Measurements from ENCODE around the gene F10.
"Not testable (repeated sequence)": the region's sequence is repeated elsewhere in the genome, so short reads cannot be mapped to it uniquely, and the experiment has no call there.

Gene F10

GRCh38 chr13:113086991-113087922 is 35.3 kb upstream of the F10 start:
- no peak for DNase-seq

GRCh38 chr13:113087923-113088690 is 34.5 kb upstream of the F10 start:
- no peak for DNase-seq

- DNase-seq, result no peak
These were observed 33.9 kb upstream of the F10 start for GRCh38 chr13:113088691-113089020.

- DNase-seq, result no peak
These were observed 32.7 kb upstream of the F10 start for GRCh38 chr13:113089693-113090414.

- no peak for DNase-seq
These were observed 32.2 kb upstream of the F10 start for GRCh38 chr13:113090415-113090770.

- no peak for DNase-seq
These were observed 31.8 kb upstream of the F10 start for GRCh38 chr13:113090806-113091205.

- no peak for DNase-seq
These were observed 31.3 kb upstream of the F10 start for GRCh38 chr13:113091211-113091771.

GRCh38 chr13:113091891-113092775 is 30.5 kb upstream of the F10 start:
- no peak for DNase-seq

GRCh38 chr13:113092776-113093579 is 29.6 kb upstream of the F10 start:
- DNase-seq, result no peak

- no peak for DNase-seq
These were observed 28.8 kb upstream of the F10 start for GRCh38 chr13:113093580-113094409.

GRCh38 chr13:113094410-113094800 is 28.2 kb upstream of the F10 start:
- no peak for DNase-seq

- no peak for DNase-seq
These were observed 27.2 kb upstream of the F10 start for GRCh38 chr13:113095146-113096051.

GRCh38 chr13:113096052-113096744 is 26.4 kb upstream of the F10 start:
- DNase-seq, result no peak

GRCh38 chr13:113096745-113097305 is 25.8 kb upstream of the F10 start:
- DNase-seq, result no peak

GRCh38 chr13:113097651-113098050 is 24.9 kb upstream of the F10 start:
- DNase-seq, result no peak

GRCh38 chr13:113098162-113098732 is 24.4 kb upstream of the F10 start:
- no peak for DNase-seq

GRCh38 chr13:113099142-113099541 is 23.5 kb upstream of the F10 start:
- no peak for DNase-seq

GRCh38 chr13:113102302-113102701 is 20.3 kb upstream of the F10 start:
- not testable (repeated sequence) for DNase-seq

Data from CD4-positive, alpha-beta T cell treated with Interleukin-17A for 1 hour (primary cell).